ENCODE measurements around the gene ARHGAP42.

DNA sequence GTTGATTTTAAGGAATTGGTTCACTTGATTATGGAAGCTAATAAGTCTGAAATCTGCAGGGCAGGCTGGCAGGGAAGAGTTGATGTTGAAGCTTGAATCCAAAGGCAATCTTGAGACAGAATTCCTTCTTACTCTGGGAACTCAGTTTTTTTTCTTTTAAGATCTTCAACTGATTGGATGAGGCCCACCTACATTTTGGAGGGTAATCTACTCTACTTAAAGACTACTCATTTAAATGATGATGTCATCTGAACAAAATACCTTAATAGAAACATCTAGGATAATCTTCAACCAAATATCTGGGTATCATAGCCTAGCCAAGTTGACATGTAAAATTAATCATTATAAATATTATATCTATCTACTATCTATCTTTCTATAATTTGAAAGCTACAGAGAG, 279.3 kb downstream of the ARHGAP42 start:
- no peak for TF ChIP-seq POLR2A (IDR thresholded peaks at IDR 0.05)
- TF ChIP-seq, protein P1, sequence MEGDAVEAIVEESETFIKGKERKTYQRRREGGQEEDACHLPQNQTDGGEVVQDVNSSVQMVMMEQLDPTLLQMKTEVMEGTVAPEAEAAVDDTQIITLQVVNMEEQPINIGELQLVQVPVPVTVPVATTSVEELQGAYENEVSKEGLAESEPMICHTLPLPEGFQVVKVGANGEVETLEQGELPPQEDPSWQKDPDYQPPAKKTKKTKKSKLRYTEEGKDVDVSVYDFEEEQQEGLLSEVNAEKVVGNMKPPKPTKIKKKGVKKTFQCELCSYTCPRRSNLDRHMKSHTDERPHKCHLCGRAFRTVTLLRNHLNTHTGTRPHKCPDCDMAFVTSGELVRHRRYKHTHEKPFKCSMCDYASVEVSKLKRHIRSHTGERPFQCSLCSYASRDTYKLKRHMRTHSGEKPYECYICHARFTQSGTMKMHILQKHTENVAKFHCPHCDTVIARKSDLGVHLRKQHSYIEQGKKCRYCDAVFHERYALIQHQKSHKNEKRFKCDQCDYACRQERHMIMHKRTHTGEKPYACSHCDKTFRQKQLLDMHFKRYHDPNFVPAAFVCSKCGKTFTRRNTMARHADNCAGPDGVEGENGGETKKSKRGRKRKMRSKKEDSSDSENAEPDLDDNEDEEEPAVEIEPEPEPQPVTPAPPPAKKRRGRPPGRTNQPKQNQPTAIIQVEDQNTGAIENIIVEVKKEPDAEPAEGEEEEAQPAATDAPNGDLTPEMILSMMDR (IDR thresholded peaks at IDR 0.05): no peak
